GM12801 (cell line): Measurements from ENCODE around the gene ABCG2.

ENCODE experiments used
- CTCF ChIP-seq: IDR thresholded peaks from one replicate; pipeline ENCODE4 v1.5.1; 2011; ENCODE audit warnings: control low read depth; ENCODE audit not compliant: insufficient read length; ENCODE audit errors: extremely low read depth

Gene ABCG2

GRCh38 chr4:88158489-88159228, at the start of gene ABCG2:
Gene ABCG2, minus strand, starts transcription at chr4:88158639. Its CDS starts 18,644 bp downstream, at chr4:88139995.
- no peak for TF ChIP-seq CTCF

- no peak for TF ChIP-seq CTCF
These were observed 49.7 kb upstream of the ABCG2 start for GRCh38 chr4:88208156-88208555.

GRCh38 chr4:88207171-88207570, 48.7 kb upstream of the ABCG2 start:
- TF ChIP-seq CTCF = no peak

- no peak for TF ChIP-seq CTCF
These were observed 46.4 kb upstream of the ABCG2 start for GRCh38 chr4:88204882-88205281.

- TF ChIP-seq CTCF = no peak
These were observed 44.0 kb upstream of the ABCG2 start for GRCh38 chr4:88202443-88202842.

GRCh38 chr4:88200186-88200585, 41.7 kb upstream of the ABCG2 start:
- no peak for TF ChIP-seq CTCF

GRCh38 chr4:88196523-88197185, 38.2 kb upstream of the ABCG2 start:
- TF ChIP-seq CTCF = no peak
